ENCODE results near the gene SINHCAF.

The SINHCAF gene

DNA sequence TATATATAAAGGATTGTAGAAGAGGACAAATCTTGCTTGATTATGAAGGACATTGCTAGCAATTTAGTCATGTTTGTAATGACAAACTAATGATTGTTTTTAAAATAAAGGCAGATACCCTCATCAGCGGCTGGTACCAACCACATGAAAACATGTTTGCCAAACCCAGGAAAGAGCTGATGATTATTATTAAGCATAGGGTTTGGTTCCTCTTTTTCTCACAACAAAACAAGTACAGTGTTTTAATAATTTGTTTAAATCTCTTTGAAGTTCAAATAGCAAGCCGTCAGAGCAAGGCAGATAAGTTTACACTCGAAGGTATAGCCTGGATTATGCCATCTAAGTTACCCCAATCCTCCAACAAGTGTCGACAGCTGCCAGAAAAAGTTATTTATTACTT is 5.3 kb upstream of the SINHCAF start:
- no peak for DNase-seq

GRCh38 chr12:31326736-31327659 is 1.0 kb upstream of the SINHCAF start:
- peak; percentile 28 for DNase-seq

DNA sequence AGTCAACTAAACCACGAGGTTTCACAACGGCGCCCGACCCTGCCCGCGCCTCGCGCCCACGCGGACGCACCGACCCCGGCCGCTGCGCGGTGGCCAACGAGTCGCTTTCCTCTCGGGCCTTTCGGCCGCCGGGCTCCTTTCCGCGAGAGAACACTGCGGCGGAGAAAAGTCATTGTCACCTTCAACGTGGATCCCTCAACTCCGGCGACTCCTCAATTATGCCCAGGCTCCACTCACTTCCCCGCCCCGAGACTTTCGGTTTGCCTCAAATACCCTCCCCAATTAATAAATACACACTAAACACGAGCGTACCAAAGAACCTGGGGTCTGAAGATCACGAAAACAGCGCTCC is 450 bp downstream of the SINHCAF start:
- no peak for DNase-seq

DNA sequence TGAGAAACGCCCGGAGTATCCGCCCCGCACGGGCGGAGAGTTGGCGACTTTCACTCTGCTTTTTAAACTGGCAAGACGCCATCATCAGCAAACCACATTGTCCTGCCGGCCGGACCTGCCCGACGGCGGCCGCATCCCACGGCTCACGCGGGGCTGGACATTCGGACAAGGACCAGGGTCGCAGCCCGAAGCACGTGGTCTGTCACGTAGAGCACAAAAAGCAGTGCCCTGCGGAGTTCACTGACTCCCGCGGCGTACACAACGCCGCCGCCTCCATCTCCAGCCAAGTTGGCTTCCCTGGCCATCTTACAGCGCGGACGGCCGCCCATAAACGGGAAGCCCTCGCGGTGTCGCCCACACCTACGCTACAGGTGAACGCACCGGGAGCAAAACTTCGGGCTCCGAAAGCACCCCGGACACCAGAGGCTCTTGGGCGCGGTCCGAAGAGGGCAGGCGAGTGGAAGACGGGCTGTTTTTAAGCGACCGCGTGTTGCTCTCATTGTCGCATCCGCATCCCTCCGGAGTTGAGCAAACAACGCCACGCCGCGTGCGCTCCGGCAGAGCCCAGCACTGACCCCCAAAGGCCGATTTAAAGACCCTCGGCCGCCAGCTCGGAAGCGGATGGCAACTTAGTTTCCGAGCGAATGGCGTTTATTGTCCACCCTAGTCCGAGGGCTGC is 966 bp downstream of the SINHCAF start:
- DNase-seq = peak; percentile 65

- peak; percentile 81 for DNase-seq
These were observed 1.7 kb downstream of the SINHCAF start for GRCh38 chr12:31324116-31324844.

GRCh38 chr12:31323391-31324115 is 2.4 kb downstream of the SINHCAF start:
- no peak for DNase-seq

GRCh38 chr12:31322801-31323207 is 3.1 kb downstream of the SINHCAF start:
- DNase-seq = no peak

GRCh38 chr12:31321897-31322228 is 4.1 kb downstream of the SINHCAF start:
- no peak for DNase-seq

GRCh38 chr12:31321186-31321896 is 4.6 kb downstream of the SINHCAF start:
- DNase-seq = no peak

GRCh38 chr12:31318657-31319269 is 7.2 kb downstream of the SINHCAF start:
- DNase-seq = no peak

DNA sequence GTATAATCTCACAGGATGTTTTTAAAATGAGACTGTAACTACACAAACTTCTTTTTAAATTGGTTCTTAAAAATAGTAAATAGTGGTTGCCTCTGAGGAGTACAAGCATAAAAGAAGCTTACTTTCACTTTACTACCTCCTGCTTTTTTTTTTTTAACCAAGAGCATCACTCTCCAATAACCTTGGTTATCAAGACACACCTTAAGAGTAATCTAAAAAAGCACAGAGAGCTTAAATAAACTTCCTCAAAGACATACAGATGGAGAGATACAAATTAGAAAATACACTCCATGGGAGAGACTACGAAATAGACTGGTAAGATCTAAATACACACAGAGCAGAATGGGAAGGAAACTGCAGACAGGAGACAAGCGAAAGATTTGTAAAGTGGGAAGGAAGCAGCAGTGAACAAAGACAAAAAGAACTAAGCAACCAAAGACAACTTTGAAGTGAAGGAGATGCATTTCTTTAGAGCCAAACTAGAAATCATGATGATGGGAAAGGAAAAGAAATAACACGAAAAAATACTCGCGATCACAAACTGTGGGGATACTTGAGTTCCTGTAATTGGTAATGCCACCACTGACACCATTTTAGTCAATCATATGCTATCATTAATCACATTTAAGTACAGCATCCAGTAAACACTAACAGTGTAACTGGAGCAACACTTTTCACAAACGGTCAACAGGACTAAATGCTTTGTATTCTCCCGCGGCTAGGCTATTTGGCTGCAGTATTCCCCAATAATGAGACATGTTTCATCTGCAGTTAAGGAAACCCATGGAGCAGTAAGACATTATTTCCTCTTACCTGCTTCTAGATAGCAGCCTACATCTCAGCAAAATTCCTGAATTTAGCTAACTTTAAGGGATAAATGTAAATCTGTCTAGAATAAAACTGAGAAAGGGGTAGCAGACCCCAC is 8.2 kb downstream of the SINHCAF start:
- peak; percentile 24 for DNase-seq

GRCh38 chr12:31316891-31317290 is 9.1 kb downstream of the SINHCAF start:
- DNase-seq = no peak

DNA sequence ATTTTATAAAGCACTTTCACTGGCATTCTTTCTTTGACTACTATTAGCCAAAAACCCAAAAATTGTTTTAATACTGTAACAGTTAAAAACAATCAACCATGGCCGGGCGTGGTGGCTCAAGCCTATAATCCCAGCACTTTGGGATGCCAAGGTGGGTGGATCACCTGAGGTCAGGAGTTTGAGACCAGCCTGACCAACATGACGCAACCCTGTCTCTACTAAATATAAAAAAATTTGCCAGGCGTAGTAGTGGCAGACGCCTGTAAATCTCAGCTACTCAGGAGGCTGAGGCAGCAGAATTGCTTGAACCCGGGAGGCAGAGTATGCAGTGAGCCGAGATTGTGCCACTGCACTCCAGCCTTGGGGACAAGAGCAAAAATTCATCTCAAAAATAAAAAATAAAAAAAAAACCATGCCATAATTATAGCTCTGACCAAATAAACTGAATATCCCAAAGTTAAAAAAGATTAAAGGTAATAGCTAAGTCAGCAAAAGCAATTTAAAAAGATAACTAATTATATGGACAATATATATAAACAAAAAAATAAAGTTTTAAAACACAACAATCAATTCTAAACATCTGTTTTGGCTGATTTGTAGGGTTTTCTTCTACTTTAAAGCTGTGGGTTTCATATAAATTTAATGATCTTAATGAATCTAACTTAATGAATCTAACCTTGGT is 10.0 kb downstream of the SINHCAF start:
- no peak for DNase-seq

- no peak for DNase-seq
These were observed 10.8 kb downstream of the SINHCAF start for GRCh38 chr12:31315044-31315715.

- DNase-seq = no peak
These were observed 13.5 kb downstream of the SINHCAF start for GRCh38 chr12:31312431-31312830.

GRCh38 chr12:31311634-31312258 is 14.2 kb downstream of the SINHCAF start:
- DNase-seq = no peak

GRCh38 chr12:31310488-31310887 is 15.5 kb downstream of the SINHCAF start:
- DNase-seq = no peak

- no peak for DNase-seq
These were observed 16.7 kb downstream of the SINHCAF start for GRCh38 chr12:31309279-31309678.

DNA sequence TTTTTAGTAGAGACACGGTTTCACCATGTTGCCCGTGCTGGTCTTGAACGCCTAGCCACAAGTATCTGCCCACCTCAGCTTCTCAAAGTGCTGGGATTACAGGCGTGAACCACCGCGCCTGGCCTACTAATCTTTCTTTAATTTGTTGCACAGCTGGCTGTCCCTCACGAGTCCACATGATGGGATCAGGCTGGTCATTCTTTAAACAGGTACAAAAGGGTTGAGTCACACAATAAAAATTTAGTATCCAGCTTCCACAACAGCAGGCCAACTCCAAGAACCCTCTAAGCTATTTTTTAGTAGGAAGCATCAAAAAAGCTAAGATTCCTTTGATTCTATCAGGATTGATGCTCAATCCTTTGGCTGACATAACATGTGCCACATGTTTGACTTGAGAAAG is 17.8 kb downstream of the SINHCAF start:
- no peak for DNase-seq
